PC-9 (cell line): ENCODE data around the gene TMSB4X. TPM values are rescaled to one million over a fixed set of nuclear protein-coding genes. Genes with fewer than 3 reads are reported as not detected.

Experiments used
- BruUV-seq: library from RNA; stranded (reverse); fragments of 400-500 nt; replicated peaks from 2 replicates; lab custom pipeline; 2021; lab: Mats Ljungman, UMichigan
- CTCF ChIA-PET: fragments of 300-600 bp; sonication (Branson Sonifier 250); formaldehyde crosslinking; loops from one replicate; lab custom pipeline; 2022; ENCODE audit warnings: antibody characterized with exemption; lab: Charles Lee
- POLR2A ChIA-PET: fragments of 300-600 bp; sonication (Branson Sonifier 250); formaldehyde crosslinking; loops from one replicate; lab custom pipeline; 2022; ENCODE audit warnings: antibody characterized with exemption; ENCODE audit not compliant: unreplicated experiment; lab: Charles Lee
- DNase-seq, 2 experiments: peaks; one replicate each; pipeline versions ENCODE4 v3.0.0 to v3.0.0-alpha.2; 2015 to 2022; ENCODE audit warnings: mixed read lengths in 1 of 2
- H2AFZ ChIP-seq: fragments of 200-600 bp; sonication (generic); 2 replicates; pipeline ENCODE4 v1.8.1; 2017; ENCODE audit warnings: antibody characterized with exemption
- H3F3A ChIP-seq: fragments of 200-600 bp; sonication (generic); 2 replicates; pipeline ENCODE4 v1.8.1; 2017; ENCODE audit warnings: antibody characterized with exemption, mild to moderate bottlenecking, low read depth; ENCODE audit not compliant: insufficient read depth
- H3K27ac ChIP-seq: fragments of 200-600 bp; sonication (generic); 2 replicates; pipeline ENCODE4 v1.6.1; 2016; ENCODE audit warnings: mixed run types
- H3K27me3 ChIP-seq: fragments of 200-600 bp; sonication (generic); 2 replicates; pipeline ENCODE4 v1.6.1; 2016; ENCODE audit warnings: low read depth, mixed run types; ENCODE audit not compliant: insufficient read depth
- H3K36me3 ChIP-seq: fragments of 200-600 bp; sonication (generic); 2 replicates; pipeline ENCODE4 v1.6.1; 2016; ENCODE audit warnings: low read depth, mixed run types
- H3K4me1 ChIP-seq: fragments of 200-600 bp; sonication (generic); replicated peaks from 2 replicates; pipeline ENCODE4 v1.6.1; 2016; ENCODE audit warnings: mixed run types; ENCODE audit not compliant: insufficient read depth
- H3K4me2 ChIP-seq: fragments of 200-600 bp; sonication (generic); 2 replicates; pipeline ENCODE4 v1.6.1; 2017; ENCODE audit warnings: mixed run types
- H3K4me3 ChIP-seq: fragments of 200-600 bp; sonication (generic); 2 replicates; pipeline ENCODE4 v1.6.1; 2016; ENCODE audit warnings: mixed run types
- H3K79me2 ChIP-seq: fragments of 200-600 bp; sonication (generic); 2 replicates; pipeline ENCODE4 v1.6.1; 2017; ENCODE audit warnings: low read depth, mixed run types
- H3K9me2 ChIP-seq: fragments of 200-600 bp; sonication (generic); 2 replicates; pipeline ENCODE4 v1.8.1; 2017; ENCODE audit warnings: mild to moderate bottlenecking; ENCODE audit not compliant: insufficient read depth
- H3K9me3 ChIP-seq: fragments of 200-600 bp; sonication (generic); 2 replicates; pipeline ENCODE4 v1.8.1; 2016; ENCODE audit warnings: low read depth; ENCODE audit not compliant: insufficient read depth
- H4K20me1 ChIP-seq: fragments of 200-600 bp; sonication (generic); 2 replicates; pipeline ENCODE4 v1.8.1; 2017; ENCODE audit not compliant: insufficient read depth
- EZH2 ChIP-seq: fragments of 200-600 bp; sonication (generic); IDR thresholded peaks from 2 replicates; pipeline ENCODE4 v1.8.0; 2017; ENCODE audit warnings: antibody characterized with exemption, low read depth
- intact Hi-C: fragments of 100-400 bp; cut with micrococcal nuclease; formaldehyde crosslinking; loops from one replicate; pipeline ENCODE4 v1.10.0; 2022; ENCODE audit not compliant: unreplicated experiment
- total RNA-seq: library from RNA; stranded (reverse); gene quantifications from 2 replicates; pipeline ENCODE4 v1.2.3, GENCODE V29; 2021
- TF ChIP-seq, protein P1 (sequence below): fragments of 200-600 bp; sonication (generic); conservative IDR thresholded peaks from 2 replicates; pipeline ENCODE4 v1.6.1; 2017; ENCODE audit warnings: mixed run types, antibody characterized with exemption, mild to moderate bottlenecking, moderate library complexity

The TMSB4X gene
- total RNA-seq, 1 experiment from 2014 or later = 2,589 TPM

DNA sequence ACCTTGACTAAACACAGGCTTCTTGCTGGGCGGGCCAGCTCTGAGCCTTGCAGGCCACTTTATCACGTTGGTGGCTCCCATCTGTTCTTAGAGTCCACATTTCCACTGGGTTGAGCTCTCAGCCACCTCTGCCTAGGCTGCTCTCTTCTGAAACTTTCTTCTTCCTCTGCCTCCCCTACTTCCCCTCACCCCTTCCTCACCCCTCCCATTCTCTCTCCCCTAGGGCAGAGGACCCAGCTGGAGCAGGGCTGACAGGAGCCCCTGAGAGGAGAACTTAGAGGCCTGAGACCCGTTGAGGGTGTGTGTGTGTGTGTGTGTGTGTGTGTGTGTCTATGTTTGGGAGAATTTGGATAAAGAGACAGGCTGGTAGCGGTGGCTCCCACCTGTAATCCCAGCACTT, 19.9 kb upstream of the TMSB4X start:
- Histone ChIP-seq H3K9me2 (no peaks in the 10 kb centered on the region), H3K4me3 (no peak overlapping the region), H3K27ac (no peak overlapping the region), H3K9me3 (no peaks in the 10 kb centered on the region), H2AFZ (no peak overlapping the region), H3F3A (peaks cover 21% of the 10 kb centered on the region; the same call in 1 of the 2 replicates), H3K27me3 (no peaks in the 10 kb centered on the region), H3K79me2 (no peaks in the 10 kb centered on the region), H3K36me3 (no peaks in the 10 kb centered on the region), H4K20me1 (no peaks in the 10 kb centered on the region), H3K4me1 (peaks cover 29% of the 10 kb centered on the region), H3K4me2 (no peak overlapping the region)
- no peak for DNase-seq
- ChIA-PET CTCF (interaction anchor here (0.7 kb wide), 1 partner anchor 529 kb away, joined by 4 read pairs; no protein-coding TSS in a partner anchor), POLR2A (no interaction called here)
- intact Hi-C loops = no loop called here
- BruUV-seq = no TSS peak
- TF ChIP-seq, protein P1, sequence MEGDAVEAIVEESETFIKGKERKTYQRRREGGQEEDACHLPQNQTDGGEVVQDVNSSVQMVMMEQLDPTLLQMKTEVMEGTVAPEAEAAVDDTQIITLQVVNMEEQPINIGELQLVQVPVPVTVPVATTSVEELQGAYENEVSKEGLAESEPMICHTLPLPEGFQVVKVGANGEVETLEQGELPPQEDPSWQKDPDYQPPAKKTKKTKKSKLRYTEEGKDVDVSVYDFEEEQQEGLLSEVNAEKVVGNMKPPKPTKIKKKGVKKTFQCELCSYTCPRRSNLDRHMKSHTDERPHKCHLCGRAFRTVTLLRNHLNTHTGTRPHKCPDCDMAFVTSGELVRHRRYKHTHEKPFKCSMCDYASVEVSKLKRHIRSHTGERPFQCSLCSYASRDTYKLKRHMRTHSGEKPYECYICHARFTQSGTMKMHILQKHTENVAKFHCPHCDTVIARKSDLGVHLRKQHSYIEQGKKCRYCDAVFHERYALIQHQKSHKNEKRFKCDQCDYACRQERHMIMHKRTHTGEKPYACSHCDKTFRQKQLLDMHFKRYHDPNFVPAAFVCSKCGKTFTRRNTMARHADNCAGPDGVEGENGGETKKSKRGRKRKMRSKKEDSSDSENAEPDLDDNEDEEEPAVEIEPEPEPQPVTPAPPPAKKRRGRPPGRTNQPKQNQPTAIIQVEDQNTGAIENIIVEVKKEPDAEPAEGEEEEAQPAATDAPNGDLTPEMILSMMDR = no peak

DNA sequence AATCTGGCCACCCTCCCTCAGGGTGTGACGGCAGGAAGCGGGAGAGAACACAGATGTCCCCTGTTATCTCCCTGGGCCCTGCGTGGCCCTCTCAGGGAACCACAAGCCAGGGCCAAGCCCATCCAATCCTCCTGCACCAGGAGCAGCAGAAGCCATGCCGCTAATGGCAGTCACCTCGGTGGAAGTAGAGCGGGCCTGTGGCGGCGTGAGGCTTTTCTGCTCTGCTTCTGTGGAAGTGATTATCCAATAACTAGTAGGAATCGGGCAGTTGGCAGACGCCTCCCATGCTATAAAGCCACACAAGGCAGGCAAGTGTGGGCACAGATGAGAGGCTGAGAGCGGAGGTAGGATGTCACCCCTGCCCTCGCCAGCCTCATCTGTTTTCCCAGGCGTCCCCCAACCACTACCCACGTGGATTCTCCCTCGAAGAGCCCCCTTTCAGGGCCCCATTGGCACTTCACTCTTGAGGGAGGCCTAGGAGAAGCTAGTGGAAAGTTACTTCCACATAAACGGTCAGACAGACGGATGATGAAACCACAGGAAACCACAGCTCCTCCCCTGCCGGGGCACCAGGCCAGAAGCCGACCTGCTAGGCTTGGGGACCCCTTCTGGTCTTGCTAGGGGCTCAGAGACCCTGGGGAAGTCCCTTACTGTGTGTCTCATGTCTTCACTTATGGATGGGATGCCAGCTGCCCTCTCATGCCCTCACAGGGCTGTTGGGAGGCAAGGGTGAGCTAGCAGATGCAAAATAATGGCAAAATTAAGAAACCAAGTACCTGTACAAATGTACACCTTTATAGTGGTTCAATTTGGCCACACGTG, 18.8 kb upstream of the TMSB4X start:
- H3K9me2 ChIP-seq = no peaks in the 10 kb centered on the region
- H4K20me1 ChIP-seq = no peaks in the 10 kb centered on the region
- peak overlapping the region; percentile 76; the same call in 1 of the 2 replicates for H2AFZ ChIP-seq
- H3K27me3 ChIP-seq = no peaks in the 10 kb centered on the region
- H3K4me1 ChIP-seq = peaks cover 29% of the 10 kb centered on the region
- DNase-seq = peak; percentile 37 to 54
- H3K9me3 ChIP-seq = no peaks in the 10 kb centered on the region
- intact Hi-C loops = loop anchor here (1.0 kb wide), 1 partner anchor 18 kb away; no protein-coding TSS in a partner anchor
- CTCF ChIA-PET = interaction anchor here (0.6 to 0.7 kb wide), 2 partner anchors 10 to 528 kb away, joined by 4 read pairs; no protein-coding TSS in a partner anchor
- H3K4me2 ChIP-seq = peak overlapping the region; percentile 76
- TSS peak; percentile 93 for BruUV-seq
- TF ChIP-seq, protein P1 = no peak
- no peak for TF ChIP-seq EZH2
- POLR2A ChIA-PET = interaction anchor here (0.7 kb wide), 1 partner anchor 429 kb away, joined by 5 read pairs; no protein-coding TSS in a partner anchor
- H3K79me2 ChIP-seq = no peaks in the 10 kb centered on the region
- H3K4me3 ChIP-seq = peak overlapping the region; percentile 38; the same call in 1 of the 2 replicates
- H3K27ac ChIP-seq = peak overlapping the region; percentile 99
- peaks cover 21% of the 10 kb centered on the region; the same call in 1 of the 2 replicates for H3F3A ChIP-seq
- no peaks in the 10 kb centered on the region for H3K36me3 ChIP-seq

DNA sequence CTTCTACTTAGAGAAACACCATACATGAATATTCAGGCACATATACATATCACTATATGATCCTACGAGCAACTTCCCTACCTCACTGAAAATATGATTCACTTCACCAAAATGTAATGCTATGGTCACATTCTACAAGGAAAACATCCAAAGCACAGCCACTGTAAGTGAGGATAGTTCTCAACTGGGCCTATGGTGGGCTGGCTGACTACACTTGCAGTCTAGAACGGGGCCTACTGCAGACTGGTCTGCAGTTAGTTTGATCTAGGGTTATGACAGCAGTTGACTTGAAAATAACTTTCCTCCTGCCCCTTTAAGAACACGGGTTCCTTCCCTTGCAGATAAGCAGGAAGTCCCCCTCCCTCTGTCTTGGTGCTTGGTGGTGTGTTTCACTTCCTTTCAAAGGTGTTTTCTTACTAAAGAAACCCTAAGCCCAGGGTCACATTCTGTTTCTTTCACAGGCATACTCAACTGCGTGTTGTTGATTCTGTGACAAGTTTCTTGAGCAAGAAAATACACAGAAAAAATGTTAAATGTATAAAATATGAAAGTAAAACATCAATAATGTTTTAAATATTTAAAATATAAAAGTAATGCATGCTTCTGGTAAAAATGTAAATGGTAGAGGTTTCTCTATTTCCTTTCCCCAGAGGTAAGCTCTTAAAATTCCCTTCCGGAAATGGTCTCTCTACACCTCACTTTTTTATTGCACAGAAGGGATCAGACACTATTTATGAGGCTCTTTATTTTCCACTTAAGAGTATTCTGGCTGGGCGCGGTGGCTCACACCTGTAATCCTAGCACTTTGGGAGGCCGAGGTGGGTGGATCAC, 18.0 kb upstream of the TMSB4X start:
- H3K36me3 ChIP-seq = no peaks in the 10 kb centered on the region
- DNase-seq = peak; percentile 31 to 72
- ChIA-PET CTCF (no interaction called here), POLR2A (interaction anchor here (0.6 to 0.7 kb wide), 2 partner anchors 428 to 620 kb away, joined by 5 to 6 read pairs; no protein-coding TSS in a partner anchor)
- TSS peak; percentile 68 for BruUV-seq
- peak overlapping the region; percentile 76 for H2AFZ ChIP-seq
- intact Hi-C loops = loop anchor here (1.0 kb wide), 1 partner anchor 17 kb away; no protein-coding TSS in a partner anchor
- H3K9me2 ChIP-seq = no peaks in the 10 kb centered on the region
- TF ChIP-seq, protein P1 = no peak
- TF ChIP-seq EZH2 = no peak
- H3K4me3 ChIP-seq = peak overlapping the region; percentile 38; the same call in 1 of the 2 replicates
- peak overlapping the region; percentile 76 for H3K4me2 ChIP-seq
- H3K4me1 ChIP-seq = peaks cover 29% of the 10 kb centered on the region
- no peaks in the 10 kb centered on the region for H4K20me1 ChIP-seq
- peak overlapping the region; percentile 99 for H3K27ac ChIP-seq
- peaks cover 21% of the 10 kb centered on the region; the same call in 1 of the 2 replicates for H3F3A ChIP-seq
- no peaks in the 10 kb centered on the region for H3K27me3 ChIP-seq
- H3K79me2 ChIP-seq = no peaks in the 10 kb centered on the region
- H3K9me3 ChIP-seq = no peaks in the 10 kb centered on the region
